HK-2 (cell line): ENCODE results near the gene FAAH.

ENCODE experiments used
- DNase-seq: peaks from one replicate; pipeline ENCODE4 v3.0.0-alpha.2; 2018; ENCODE audit not compliant: unreplicated experiment

Gene FAAH

DNA sequence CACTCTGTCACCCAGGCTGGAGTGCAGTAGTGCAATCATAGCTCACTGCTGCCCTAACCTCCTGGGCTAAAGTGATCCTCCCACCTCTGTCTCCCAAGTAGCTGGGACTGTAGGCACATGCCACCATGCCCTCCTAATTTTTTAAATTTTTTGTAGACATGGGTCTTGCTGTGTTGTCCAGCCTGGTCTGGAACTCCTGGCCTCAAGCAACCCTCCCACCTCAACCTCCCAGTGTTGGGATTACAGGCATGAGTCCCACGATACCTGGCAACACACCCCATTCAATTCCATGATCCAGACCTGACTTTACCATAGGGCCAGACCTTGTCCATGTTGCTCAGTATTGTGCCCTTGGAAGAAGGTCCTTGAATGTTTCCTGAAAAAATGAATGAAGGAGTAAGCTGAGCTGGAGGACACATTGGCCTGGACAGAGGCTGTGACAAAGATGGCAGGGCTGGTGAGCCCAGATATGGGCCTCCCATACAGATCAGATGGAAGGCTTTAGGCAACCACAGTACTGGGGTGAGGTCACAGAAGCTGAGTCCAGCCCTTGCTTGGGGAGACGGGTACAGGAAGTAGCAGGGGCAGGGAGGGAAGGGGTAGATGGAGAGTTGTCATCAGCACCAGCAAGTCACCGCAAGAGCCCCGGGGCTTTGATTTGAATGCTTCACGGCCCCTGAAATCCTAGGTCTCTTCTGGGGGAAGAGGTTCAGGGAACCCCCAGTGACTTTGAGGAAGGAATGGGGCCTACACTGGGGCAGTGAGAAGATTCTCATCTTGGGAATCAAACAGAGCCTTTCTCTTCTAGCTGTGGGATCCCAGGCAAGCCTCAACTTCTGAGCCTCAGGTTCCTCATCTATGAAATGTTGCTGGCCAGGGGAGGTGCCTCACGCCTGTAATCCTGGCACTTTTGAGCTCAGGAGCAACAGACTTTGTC lies 55.4 kb downstream of the FAAH start:
- no peak for DNase-seq

DNA sequence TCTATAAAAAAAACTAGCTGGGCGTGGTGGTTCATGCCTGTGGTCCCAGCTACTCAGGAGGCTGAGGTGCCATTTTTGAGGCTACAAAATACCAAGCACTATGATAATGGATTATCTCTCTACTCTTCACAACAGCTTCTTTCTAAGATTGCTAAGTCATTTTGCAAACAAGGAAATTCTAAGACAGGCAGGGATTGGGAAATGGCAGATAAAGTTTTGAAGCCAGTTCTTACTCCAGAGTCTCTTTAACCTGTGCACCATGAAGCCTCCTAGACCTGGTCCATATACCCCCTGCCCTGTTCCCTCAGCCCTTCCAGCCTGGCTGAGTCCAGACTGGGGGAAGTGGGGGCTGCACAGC lies 56.0 kb downstream of the FAAH start:
- no peak for DNase-seq

DNA sequence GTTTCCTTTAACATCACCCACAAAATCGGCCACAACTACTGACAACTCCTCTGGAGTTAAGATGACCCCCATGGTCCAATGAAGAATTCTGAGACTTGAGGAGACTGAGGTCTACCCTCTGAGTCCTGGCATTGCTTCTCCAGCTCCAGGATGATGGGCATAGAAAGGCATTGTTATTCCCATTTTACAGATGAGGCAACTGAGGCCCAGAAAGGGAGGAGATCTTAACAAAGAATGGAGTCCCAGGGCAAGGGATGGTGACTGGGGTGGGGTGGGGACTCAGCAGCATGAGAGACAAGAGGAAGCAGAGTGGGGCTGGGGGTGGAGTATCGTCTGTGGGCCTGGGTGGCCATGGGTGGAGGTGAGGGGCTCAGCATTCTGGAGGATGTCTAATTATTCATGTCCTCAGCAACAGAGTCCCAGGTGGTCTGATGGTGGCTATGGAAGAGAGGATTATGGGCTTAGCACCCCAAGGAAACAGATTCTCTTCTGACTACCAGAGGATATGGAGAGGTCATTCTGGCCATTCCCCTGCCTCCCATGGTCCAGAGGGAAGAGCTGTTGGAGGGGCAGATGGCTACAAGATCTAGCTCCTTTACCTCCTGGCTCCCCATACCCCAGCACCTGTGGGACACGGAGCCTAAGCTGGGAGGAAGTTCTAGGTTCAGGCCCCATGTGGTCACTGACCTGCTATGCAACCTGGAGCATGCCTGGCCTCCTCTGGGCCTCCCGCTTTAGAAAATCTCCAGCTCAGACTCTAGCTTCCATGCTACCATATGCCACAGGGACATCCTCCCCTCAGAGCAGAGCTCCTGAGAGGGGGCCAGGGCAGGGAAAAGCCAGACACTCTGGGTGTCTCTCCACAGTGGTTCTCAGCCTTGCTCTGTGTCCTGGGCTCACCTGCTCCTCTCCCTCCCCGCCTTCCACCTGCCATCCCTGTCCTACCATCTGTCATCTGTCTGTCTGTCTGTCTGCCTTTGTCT lies 58.1 kb downstream of the FAAH start:
- no peak for DNase-seq

DNA sequence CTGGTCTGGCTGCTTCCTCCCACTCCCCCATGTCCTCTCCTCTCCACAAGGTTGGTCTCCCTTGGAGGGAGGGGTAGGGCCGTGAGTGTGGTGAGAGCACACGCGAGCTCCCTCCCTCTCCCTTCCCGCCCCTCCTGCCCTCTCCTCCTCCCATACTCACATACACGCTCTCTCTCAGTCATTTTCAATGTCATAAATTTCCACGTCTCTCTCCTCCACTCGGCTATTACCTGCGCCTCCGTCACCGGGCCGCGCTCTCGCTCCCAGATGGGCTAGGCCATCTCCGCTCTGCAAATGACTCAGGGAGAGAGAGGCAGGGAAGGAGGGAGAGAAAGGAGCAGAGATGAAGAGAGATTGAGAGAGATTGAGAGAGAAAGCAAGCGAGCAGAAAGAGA lies 58.8 kb downstream of the FAAH start:
- DNase-seq: no peak

DNA sequence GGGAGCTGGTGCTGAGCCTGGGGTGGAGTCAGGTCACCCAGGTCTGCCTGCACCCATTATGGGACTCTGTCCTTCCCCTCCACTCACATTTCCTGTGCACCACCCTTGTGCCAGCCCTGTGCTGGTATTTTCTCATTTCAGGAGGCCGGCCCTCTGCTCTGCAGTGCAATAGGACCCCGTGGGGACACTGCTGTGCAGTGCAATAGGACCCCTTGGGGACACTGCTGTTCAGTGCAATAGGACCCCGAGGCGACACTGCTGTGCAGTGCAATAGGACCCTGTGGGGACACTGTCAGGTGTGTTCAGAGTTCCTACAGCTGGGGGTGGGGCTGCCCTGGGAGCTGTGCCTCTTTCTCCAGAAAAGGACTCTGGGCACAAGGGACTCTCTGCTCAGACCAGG lies 59.3 kb downstream of the FAAH start:
- DNase-seq: no peak

DNA sequence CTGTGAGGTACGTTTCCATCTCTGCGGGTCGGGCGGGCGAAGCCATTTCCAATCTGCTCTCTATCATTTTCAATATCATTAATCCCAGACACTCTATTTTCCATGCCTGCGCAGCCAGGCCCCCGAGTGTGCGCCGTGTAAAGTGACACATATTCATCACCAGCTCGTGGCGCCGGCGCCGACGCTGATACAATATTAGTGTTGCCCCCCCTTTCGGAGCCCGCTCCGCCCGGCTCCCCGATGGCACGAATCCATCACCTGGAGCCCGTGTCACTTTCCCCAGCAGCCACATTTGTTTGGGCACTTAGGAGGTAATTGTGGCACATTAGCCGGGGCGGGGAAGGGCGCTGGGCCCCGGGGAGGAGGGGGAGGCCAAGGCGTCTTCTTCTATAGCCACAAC lies 61.8 kb downstream of the FAAH start:
- DNase-seq: no peak

DNA sequence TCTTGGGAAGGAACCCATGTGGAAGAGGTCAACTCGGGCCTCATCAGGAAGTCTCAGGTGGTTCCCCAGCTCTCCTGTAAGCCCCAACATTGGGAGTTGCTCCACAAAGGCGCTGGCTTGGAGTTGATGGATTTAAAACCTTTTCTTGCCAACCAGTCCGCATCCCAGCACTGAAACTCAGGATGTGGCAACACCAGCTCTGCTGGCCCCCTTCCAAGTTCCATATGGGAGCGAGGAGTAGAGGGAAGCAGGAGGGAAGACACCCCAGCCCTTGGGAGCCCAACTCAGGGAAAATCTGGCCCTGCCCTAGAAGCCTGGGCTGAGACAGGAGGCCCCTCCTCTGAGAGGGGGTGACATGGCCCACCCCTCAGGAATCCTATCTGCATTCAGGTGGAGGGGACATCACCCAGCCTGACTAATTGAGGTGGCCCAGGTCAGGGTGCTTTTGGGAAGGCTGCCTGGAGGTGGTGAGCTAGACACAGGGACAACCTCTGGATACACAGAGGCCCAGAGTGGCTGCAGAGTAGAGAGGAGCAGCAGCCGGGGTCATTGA lies 62.4 kb downstream of the FAAH start:
- DNase-seq: no peak

DNA sequence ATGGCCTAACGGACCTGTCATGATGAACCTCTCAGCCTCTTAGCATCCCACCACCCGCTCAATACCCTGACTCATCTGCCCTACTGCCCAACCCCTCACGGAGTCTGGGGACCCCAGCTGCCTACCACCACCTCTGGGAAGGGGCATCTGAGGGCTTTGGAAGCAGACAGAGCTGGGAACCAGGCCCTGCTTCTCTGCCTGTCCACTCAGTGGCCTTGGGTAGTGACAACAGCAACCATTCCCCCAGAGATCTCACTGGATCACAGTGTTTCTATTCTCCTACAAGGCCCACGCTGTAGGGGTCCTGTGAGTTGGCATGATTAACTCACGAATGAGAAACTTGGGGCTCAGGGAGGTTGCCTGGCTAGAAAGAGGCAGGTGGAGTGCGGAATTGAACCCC lies 63.1 kb downstream of the FAAH start:
- no peak for DNase-seq

DNA sequence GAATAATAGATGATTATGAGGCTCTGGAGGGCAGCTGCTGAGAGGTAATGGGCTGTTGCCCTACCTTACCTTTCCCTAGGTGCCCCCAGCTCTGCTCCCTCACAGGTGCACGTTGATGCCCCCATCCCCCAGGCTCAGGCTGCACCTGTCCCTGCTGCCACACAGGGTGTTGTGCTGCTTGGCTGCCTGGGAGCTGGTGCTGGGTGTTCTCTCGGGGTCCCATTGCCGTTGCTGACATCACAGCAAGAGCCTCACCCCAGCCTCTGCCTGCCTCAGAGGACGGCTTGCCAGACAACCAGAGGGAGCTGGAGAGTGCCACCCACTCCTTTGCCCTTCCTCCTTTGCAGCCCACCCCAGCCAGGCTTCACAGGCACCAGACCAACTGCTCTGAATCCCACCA lies 64.1 kb downstream of the FAAH start:
- no peak for DNase-seq

DNA sequence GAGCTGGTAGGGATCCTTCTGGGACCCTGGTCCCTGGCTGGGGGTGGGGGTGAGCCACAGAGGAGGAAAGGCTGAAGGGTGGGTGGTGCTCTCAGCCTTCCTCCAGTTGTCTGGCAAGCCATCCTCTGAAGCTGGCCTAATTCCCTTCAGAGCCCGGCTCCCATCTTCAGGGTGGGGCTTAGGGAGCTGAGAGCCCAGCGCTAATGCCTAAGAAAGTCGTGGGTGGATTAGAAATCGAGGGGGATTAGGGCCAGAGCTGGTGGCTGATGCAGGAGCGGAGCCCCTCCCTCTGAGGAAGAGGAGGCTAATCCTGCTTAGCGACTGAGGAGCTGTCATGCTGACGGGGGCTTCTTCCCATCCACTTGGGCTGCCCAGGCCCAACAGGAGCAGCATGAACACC lies 64.7 kb downstream of the FAAH start:
- DNase-seq: no peak

DNA sequence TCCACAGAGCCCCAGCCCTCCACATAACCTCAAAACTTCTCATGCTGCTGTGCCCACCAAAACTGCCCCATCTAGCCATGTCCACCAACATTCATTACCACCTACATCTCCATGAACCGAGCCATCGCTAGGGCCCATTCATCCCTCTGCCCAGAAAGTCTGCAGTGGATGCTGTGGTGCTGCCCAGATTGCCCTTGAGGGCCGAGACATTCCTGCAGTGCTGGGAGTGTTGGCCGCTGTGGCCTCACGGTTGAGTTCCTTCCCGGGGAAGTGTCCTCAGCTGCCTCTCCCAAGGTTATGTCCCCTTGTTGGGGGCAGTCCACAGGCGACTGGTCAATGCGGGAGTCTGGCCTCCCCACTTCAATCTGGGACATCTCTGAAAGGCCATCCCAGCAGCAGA lies 65.2 kb downstream of the FAAH start:
- DNase-seq: no peak

DNA sequence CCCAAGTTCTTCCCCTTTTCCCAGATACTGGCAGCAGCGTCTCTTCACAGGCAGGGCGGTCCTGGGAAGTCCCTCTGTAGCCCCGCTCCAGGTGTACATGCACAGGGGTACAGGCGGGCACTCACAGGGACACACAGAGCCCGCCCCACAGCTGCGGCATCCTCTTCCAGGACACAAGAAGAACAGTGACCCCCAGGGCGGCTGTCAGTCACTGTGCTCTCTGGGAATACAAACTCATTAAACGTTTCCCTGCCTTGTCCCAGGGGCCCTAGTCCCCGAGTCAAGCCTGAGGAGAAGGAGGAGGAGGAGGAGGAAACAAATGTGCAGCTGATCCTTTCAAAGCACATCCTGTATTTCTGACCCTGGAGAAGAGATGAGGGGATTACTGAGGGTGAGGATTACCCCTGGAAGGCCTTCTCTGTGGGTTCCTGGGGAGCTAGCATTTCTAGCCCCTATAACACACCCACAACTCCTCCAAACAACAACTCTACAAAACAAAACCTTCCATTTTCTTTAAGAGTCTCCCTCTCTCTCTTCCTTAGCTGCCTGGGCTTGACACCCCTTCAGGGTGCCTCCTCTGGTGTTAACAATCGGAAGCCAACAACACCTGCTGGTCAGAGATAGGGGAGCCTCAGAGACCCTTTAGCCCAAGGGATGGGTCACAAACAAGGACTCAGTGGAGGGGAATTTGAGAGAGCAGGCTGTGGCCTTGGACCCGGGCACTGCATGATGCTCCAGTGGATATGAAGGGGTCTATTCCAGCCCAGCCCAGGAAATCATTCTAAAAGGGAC lies 67.1 kb downstream of the FAAH start:
- no peak for DNase-seq

DNA sequence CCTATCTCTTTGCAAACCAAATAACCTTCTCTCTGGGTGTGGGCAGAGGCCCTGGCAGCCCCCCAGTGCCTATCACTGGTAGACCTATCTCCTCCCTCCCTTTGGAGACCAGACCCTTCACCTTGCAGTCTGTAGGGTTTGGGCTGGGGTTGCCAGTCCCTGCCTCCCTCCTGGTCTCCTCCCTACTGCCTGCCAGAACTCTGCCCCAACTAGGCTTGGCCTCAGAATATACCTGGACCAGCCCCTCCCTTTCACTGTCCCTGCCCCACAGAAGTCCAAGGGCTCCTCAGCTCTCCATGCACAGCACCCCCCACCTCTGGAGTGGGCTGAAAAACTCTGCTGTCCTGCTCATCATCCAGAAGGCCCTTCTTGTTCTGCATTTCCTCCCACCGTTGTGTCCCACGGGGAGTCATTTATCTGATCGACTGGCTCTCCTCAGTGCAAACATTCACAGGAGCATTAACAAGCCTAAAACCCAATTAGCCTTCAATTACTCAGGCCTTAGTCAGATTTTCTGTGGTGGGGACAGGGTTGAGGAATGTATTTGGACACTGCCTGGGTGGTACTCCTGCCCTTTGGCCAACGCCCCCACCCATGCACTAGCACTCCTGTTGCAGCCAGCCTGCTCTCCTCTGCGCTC lies 67.8 kb downstream of the FAAH start:
- no peak for DNase-seq
